GM19193 (cell line): ENCODE measurements around the gene CLEC12A.

Experiments
- POLR2A ChIP-seq: IDR thresholded peaks from 4 replicates; pipeline ENCODE4 v1.6.1; 2011; ENCODE audit not compliant: insufficient read depth, insufficient read length; ENCODE audit errors: extremely low read depth

CLEC12A gene

DNA sequence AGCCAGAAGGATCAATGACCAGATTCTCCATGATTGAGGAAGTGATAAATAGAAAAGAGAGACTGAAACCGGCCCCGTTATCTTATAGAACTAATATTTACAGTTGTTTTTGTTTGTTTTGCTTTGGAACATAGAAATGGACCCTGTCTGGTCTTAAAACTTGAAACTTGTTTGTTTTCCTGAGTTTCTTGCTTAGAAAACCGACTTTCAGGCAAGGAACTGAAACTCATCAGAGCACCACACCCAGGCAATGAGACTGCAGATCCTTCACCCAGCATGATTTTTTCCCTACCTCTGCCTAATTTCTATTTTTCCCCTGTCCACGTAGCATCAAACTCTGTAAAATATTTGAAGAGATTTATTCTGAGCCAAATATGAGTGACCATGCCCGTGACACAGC, 10.6 kb upstream of the CLEC12A start:
- TF ChIP-seq POLR2A, result no peak

- TF ChIP-seq POLR2A, result no peak
Measured at GRCh38 chr12:9961106-9961505, 10.1 kb upstream of the CLEC12A start.

DNA sequence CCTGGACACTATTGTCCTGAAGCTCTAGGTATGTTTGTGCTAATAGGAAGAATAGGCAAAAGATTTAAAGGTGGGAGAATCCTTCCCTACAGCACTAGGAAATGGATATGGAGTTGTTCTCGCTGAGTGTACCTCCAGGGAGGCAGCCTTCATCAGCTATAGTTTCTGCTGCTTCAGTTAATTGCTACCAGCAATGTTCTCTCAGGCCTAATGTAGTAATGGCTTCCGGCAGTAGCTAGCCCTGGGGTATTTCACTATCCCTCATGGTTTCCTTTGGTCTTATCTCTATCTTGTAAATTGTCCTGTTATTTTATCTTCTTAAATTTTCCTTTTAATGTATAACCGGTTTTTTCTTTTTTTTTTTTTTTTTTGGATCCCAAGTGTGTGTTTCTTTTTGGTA, 9.3 kb upstream of the CLEC12A start:
- TF ChIP-seq POLR2A, result no peak

DNA sequence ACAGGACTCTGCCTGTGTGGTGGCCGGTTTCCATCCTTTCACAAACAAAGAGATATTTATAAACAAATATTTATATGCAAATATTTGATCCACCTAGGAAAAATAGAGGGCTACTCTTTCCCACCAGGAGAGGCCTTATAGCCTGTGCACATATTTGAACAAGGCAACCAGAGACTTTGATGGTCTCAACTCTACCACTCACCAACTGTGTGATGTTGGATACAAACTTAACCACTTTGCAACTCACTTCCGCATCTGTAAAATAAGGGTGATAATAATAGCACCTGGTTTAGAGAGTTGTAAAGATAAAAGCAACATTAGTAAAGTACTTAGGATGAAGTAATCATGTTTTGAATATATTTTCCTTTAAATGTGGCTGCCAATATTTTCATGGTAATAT, 1.5 kb upstream of the CLEC12A start:
- TF ChIP-seq POLR2A, result no peak

DNA sequence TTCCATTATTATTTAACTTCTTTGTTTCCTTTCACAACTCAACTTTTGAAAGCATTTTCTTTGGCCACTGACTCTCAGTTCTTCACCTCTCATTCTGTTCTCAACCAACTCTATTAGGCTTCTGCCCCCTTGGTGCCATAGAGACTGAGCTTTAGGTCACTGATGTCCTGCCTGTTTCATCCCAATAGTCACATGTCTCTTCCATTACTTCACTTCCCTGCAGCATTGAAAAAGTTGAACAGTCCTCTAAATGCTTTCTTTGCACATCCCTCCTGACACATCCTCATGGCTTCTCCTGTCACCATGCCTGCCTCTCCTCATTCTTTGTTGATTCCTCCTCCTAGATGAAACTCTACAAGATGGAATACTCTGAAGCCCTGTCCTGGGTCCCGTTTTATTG, 2.7 kb downstream of the CLEC12A start:
- no peak for TF ChIP-seq POLR2A

- no peak for TF ChIP-seq POLR2A
Measured at GRCh38 chr12:9975614-9976013, 4.4 kb downstream of the CLEC12A start.

GRCh38 chr12:9977916-9978315, 6.7 kb downstream of the CLEC12A start:
- no peak for TF ChIP-seq POLR2A

- no peak for TF ChIP-seq POLR2A
Measured at GRCh38 chr12:9980126-9980525, 8.9 kb downstream of the CLEC12A start.

- TF ChIP-seq POLR2A, result no peak
Measured at GRCh38 chr12:9991876-9992275, 20.7 kb downstream of the CLEC12A start.

DNA sequence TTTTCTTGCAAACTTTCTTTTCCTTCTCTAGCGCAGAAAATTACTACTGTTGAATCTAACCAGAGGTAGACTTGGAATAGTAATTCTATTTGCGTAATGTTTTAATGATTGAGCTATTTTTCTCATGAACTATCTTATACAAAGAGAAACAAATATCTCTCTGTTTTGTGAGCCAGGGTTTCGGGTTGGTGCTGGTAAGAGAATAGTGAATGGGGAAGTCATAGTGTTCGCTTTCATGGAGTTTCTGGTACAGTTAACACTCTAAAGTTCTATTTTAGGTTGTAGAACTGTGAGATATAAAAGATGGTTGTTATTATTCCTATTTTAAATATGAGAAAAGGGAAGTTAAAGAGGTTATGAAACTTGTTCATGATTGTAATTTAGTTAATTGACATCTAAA, 21.1 kb downstream of the CLEC12A start:
- TF ChIP-seq POLR2A, result no peak

- TF ChIP-seq POLR2A, result no peak
Measured at GRCh38 chr12:9999016-9999415, 27.8 kb downstream of the CLEC12A start, which contains the start of gene CLEC1B. Gene CLEC1B, minus strand, starts transcription at chr12:9999121. Its CDS starts 21 bp downstream, at chr12:9999100.

DNA sequence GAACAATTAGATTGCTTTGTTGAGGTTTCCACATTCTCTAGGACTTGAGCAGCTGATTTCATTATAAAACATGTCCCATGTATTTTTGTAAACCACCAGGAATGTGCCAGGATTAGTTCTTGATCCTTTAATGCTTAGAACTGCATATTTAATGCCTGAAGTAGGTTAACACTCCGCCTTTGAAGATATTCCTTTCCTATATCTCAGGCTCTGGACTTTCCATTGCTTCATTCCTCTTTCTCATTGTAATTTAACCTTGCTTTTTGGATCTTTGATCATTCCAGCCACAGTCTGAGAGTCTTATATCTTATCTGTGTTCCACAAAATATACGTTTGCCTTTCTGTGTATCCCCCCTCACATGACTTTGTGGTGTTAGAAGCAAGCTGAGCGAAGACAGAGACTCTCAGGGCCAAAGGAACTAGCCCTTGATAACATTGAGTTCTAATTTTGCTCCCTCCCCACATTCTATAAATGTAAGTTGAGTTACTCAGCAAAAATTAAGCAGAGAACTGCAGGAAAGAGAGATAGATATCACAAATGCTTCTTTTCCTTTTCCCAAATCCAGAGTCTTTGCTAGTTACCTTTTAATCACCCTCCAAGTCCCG, 30.1 kb downstream of the CLEC12A start:
- no peak for TF ChIP-seq POLR2A

GRCh38 chr12:10012630-10013330, 41.6 kb downstream of the CLEC12A start:
- TF ChIP-seq POLR2A, result no peak

- no peak for TF ChIP-seq POLR2A
Measured at GRCh38 chr12:10015450-10015849, 44.2 kb downstream of the CLEC12A start.

GRCh38 chr12:10016881-10017280, 45.7 kb downstream of the CLEC12A start:
- no peak for TF ChIP-seq POLR2A

GRCh38 chr12:10018386-10018785, 47.2 kb downstream of the CLEC12A start:
- TF ChIP-seq POLR2A, result no peak
